Gastroesophageal sphincter (tissue), 3 donors: Measurements from ENCODE around the gene SLC35F3.

Source experiments
- POLR2AphosphoS5 ChIP-seq: sonication (generic); formaldehyde crosslinking; IDR thresholded peaks from one replicate; pipeline ENCODE4 v1.6.1; 2017; ENCODE audit warnings: antibody characterized with exemption
- TF ChIP-seq, protein P1 (sequence below), 4 experiments: fragments of 200-600 bp in 2 of 4; fragments of 450-650 bp in 2 of 4; sonication (generic) in 1 of 4; IDR thresholded peaks; one replicate each; pipeline ENCODE4 v1.5.1; 2017 to 2019; ENCODE audit warnings: antibody characterized with exemption in 4 of 4, mild to moderate bottlenecking in 2 of 4, moderate library complexity in 2 of 4

DNA sequence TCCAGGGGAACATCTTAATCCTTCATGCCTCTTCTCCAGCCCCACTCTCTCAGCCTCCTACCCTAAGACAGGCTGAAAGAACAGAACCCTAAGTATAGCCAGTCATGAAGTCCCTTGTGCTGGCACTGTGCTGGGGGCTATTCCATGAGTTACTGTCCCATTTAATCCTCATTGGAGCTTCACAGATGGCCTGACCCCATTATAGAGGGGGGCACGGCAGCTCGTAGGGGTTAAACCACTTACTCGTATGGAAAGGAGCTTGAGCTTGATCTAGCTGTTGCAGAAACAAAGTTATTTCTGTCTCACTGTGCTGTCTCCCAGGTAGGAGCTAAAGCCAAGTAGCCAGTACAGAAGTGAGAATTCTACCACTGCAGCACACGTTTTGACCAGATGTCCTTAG, 265.6 kb downstream of the SLC35F3 start:
- TF ChIP-seq, protein P1, sequence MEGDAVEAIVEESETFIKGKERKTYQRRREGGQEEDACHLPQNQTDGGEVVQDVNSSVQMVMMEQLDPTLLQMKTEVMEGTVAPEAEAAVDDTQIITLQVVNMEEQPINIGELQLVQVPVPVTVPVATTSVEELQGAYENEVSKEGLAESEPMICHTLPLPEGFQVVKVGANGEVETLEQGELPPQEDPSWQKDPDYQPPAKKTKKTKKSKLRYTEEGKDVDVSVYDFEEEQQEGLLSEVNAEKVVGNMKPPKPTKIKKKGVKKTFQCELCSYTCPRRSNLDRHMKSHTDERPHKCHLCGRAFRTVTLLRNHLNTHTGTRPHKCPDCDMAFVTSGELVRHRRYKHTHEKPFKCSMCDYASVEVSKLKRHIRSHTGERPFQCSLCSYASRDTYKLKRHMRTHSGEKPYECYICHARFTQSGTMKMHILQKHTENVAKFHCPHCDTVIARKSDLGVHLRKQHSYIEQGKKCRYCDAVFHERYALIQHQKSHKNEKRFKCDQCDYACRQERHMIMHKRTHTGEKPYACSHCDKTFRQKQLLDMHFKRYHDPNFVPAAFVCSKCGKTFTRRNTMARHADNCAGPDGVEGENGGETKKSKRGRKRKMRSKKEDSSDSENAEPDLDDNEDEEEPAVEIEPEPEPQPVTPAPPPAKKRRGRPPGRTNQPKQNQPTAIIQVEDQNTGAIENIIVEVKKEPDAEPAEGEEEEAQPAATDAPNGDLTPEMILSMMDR (IDR thresholded peaks at IDR 0.05) = no peak
- no peak for TF ChIP-seq POLR2AphosphoS5
